GM18861 (cell line): ENCODE data around the gene ADAM10.

ENCODE experiments used
- ATAC-seq: cut with Tn5 transposase; IDR thresholded peaks from one replicate; pipeline ENCODE4 v1.9.1; 2021; ENCODE audit not compliant: unreplicated experiment

ADAM10 gene

GRCh38 chr15:58541410-58542087 lies 208.0 kb downstream of the ADAM10 start:
- ATAC-seq, result no peak

DNA sequence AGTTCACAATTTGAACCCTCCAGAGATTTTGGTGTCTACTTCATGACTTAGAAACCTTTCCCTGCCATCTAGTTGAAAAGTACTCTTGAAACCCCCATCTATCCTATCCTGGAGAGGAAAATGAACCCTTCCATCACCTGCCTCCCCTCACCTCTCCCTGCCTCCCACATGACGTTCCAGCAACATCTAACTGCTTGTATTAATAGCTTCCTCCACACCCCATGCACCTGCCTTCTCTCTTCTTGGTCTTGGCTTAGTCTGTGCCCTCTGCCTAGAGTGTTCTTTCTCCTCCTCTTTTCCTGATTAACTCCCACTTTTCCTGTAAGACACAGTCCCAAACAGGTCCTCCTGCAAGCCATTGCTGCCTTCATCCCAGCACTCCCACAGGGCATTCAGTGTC lies 210.0 kb downstream of the ADAM10 start:
- no peak for ATAC-seq

- ATAC-seq, result no peak
Measured at GRCh38 chr15:58538901-58539300, 210.6 kb downstream of the ADAM10 start.
